ENCODE data around the gene ARID1B.

DNA sequence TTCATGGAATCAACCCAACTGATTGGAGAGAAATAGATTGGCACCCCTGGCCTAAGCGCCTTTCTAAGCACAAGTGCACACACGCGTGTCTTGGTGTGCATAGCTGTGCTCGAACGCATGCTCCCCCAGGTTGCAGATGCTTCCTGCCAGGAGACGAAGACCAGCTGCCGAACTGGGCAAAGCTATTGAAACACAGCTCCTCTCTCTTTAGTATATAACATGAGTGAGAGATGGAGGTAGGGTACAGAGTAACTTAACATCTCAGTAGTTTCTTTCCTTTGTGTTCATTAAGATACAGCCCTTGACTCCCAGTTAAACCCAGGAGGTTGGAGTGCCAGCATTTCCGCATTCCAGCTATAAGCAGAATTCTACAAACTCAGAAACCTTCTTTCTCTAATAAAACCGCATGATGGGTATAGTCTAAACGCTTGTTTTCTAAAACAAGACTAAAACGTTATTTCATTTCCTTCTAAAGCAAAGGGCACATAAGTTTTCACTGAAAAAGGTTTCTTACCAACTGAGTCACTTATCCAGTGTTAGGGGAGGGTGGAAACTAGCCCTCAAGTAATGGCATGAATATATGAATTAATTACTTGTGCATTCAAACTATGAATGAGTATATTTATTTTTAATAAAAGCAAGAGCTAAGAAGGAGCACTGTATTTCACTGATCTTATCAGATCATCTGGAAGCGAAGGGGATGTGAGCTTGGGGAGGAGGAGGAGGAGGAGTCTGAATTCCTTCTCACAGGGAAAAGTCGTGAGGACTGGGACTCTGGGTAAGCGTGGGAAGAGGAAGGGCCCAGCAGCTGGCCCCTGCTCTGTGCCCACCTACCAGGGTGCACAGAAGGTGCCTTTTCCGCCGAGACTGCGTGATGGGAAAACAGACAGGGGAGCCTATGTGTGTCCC is 367.0 kb downstream of the ARID1B start:
- TF ChIP-seq, protein P1, sequence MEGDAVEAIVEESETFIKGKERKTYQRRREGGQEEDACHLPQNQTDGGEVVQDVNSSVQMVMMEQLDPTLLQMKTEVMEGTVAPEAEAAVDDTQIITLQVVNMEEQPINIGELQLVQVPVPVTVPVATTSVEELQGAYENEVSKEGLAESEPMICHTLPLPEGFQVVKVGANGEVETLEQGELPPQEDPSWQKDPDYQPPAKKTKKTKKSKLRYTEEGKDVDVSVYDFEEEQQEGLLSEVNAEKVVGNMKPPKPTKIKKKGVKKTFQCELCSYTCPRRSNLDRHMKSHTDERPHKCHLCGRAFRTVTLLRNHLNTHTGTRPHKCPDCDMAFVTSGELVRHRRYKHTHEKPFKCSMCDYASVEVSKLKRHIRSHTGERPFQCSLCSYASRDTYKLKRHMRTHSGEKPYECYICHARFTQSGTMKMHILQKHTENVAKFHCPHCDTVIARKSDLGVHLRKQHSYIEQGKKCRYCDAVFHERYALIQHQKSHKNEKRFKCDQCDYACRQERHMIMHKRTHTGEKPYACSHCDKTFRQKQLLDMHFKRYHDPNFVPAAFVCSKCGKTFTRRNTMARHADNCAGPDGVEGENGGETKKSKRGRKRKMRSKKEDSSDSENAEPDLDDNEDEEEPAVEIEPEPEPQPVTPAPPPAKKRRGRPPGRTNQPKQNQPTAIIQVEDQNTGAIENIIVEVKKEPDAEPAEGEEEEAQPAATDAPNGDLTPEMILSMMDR (IDR thresholded peaks at IDR 0.05; ENCODE audit: low read depth, low read length, missing input control), result no peak
- TF ChIP-seq, protein P2, sequence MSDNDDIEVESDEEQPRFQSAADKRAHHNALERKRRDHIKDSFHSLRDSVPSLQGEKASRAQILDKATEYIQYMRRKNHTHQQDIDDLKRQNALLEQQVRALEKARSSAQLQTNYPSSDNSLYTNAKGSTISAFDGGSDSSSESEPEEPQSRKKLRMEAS (IDR thresholded peaks at IDR 0.05), result no peak
- TF ChIP-seq SP1 (IDR thresholded peaks at IDR 0.05) (no peak), RAD21 (IDR thresholded peaks at IDR 0.05) (no peak), RXRA (IDR thresholded peaks at IDR 0.05) (no peak), YY1 (IDR thresholded peaks at IDR 0.05) (no peak), GABPA (IDR thresholded peaks at IDR 0.05 in 1 of 2, conservative IDR thresholded peaks at IDR 0.05 in 1 of 2) (no peak), FOXA1 (IDR thresholded peaks at IDR 0.05) (no peak), NR2F2 (IDR thresholded peaks at IDR 0.05) (no peak), TAF1 (conservative IDR thresholded peaks at IDR 0.05) (no peak), HNF4G (IDR thresholded peaks at IDR 0.05) (no peak)
- TF ChIP-seq, protein P3, sequence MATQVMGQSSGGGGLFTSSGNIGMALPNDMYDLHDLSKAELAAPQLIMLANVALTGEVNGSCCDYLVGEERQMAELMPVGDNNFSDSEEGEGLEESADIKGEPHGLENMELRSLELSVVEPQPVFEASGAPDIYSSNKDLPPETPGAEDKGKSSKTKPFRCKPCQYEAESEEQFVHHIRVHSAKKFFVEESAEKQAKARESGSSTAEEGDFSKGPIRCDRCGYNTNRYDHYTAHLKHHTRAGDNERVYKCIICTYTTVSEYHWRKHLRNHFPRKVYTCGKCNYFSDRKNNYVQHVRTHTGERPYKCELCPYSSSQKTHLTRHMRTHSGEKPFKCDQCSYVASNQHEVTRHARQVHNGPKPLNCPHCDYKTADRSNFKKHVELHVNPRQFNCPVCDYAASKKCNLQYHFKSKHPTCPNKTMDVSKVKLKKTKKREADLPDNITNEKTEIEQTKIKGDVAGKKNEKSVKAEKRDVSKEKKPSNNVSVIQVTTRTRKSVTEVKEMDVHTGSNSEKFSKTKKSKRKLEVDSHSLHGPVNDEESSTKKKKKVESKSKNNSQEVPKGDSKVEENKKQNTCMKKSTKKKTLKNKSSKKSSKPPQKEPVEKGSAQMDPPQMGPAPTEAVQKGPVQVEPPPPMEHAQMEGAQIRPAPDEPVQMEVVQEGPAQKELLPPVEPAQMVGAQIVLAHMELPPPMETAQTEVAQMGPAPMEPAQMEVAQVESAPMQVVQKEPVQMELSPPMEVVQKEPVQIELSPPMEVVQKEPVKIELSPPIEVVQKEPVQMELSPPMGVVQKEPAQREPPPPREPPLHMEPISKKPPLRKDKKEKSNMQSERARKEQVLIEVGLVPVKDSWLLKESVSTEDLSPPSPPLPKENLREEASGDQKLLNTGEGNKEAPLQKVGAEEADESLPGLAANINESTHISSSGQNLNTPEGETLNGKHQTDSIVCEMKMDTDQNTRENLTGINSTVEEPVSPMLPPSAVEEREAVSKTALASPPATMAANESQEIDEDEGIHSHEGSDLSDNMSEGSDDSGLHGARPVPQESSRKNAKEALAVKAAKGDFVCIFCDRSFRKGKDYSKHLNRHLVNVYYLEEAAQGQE (IDR thresholded peaks at IDR 0.05), result no peak

Data from liver (tissue), 3 donors.